ENCODE results near the gene CD81. TPM values are rescaled to one million over a fixed set of nuclear protein-coding genes. Genes with fewer than 3 reads are reported as not detected.

Gene CD81
- total RNA-seq, 1 experiment from 2014 or later, result 237 TPM

DNA sequence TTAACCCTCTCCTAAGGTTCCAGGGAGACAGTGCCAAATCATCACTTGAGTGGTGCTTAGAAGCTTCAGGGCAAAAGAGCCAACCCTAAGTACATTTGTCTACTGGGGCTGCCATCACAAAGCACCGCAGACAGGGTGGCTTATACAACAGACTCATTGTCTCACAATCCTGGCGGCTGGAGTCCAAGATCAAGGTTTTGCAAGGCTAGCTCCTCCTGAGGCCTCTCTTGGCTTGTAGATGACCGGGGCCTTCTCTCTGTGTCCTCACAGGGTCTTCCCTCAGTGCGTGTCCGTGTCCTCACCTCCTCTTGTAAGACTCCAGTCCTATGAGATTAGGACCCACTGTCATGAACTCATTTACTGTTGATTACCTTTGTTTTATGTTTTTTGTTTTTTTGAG lies 34.1 kb upstream of the CD81 start (continued):
- TF ChIP-seq, protein P1, sequence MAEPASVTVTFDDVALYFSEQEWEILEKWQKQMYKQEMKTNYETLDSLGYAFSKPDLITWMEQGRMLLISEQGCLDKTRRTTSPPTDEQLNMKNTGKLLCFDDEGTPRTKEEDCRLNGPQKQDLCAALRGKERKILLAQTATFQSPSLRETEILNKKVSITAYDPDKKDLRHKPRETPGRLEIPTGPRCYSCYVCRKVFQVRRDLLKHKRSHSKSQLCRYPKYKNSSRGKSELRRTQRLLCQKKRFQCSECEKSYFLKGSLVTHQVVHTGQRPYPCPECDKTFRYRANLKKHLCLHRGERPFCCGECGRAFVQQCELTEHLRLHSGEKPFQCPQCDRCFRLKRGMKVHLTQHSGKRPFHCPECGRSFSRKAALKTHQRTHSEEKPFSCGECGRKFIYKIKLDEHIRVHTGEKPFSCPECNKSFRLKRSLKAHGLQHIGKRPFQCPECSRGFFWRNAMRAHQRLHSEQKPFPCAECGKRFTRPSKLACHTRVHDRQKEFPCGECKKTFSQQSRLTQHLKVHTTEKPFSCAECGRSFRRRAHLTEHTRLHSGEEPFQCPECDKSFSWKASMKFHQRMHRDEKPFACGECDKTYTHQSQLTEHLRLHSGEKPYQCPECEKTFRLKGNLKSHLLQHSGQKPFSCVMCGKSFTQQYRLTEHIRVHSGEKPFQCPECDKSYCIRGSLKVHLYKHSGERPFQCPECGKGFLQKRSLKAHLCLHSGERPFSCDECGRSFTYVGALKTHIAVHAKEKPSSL (CRISPR knock-in tag; conservative IDR thresholded peaks at IDR 0.05), result no peak
- no peak for TF ChIP-seq RORB (CRISPR knock-in tag; IDR thresholded peaks at IDR 0.05)
- TF ChIP-seq NFATC4 (CRISPR knock-in tag; IDR thresholded peaks at IDR 0.05), result no peak

DNA sequence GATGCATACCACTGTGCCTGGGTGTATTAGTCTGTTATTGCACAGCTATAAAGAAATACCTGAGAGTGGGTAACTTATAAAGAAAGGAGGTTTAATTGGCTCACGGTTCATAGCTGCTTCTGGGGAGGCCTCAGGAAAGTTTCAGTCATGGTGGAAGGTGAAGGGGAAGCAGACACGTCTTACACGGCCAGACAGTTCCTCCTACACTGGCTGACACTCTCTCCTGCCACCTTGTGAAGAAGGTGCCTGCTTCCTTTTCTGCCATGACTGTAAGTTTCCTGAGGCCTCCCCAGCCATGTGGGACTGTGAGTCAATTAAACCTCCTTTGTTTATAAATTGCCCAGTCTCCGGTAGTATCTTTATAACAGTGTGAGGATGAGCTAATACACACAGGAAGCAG lies 33.6 kb upstream of the CD81 start:
- H3K27ac Mint-ChIP-seq, result no peak overlapping the region
- peaks cover 6% of the 10 kb centered on the region for H3K36me3 Mint-ChIP-seq
- peaks cover 43% of the 10 kb centered on the region for H3K27me3 Mint-ChIP-seq (ENCODE audit: low read depth)
- TF ChIP-seq ZNF219 (CRISPR knock-in tag; IDR thresholded peaks at IDR 0.05; ENCODE audit: borderline replicate concordance) (no peak), SOX15 (CRISPR knock-in tag; IDR thresholded peaks at IDR 0.05) (no peak), SMAD4 (CRISPR knock-in tag; IDR thresholded peaks at IDR 0.05) (no peak), ZNF232 (CRISPR knock-in tag; IDR thresholded peaks at IDR 0.05) (no peak), SMAD3 (CRISPR knock-in tag; IDR thresholded peaks at IDR 0.05; ENCODE audit: borderline replicate concordance) (no peak), ZNF423 (CRISPR knock-in tag; IDR thresholded peaks at IDR 0.05) (no peak), NFATC4 (CRISPR knock-in tag; IDR thresholded peaks at IDR 0.05) (no peak), CREB1 (CRISPR knock-in tag; IDR thresholded peaks at IDR 0.05) (no peak), TEAD1 (CRISPR knock-in tag; IDR thresholded peaks at IDR 0.05) (no peak), ARID4B (CRISPR knock-in tag; IDR thresholded peaks at IDR 0.05; ENCODE audit: borderline replicate concordance) (no peak), NFE2L1 (CRISPR knock-in tag; IDR thresholded peaks at IDR 0.05) (no peak), EMX1 (CRISPR knock-in tag; IDR thresholded peaks at IDR 0.05) (no peak), ZNF396 (CRISPR knock-in tag; IDR thresholded peaks at IDR 0.05; ENCODE audit: borderline replicate concordance) (no peak), PRRX2 (CRISPR knock-in tag; IDR thresholded peaks at IDR 0.05) (no peak)
- TF ChIP-seq, protein P2, sequence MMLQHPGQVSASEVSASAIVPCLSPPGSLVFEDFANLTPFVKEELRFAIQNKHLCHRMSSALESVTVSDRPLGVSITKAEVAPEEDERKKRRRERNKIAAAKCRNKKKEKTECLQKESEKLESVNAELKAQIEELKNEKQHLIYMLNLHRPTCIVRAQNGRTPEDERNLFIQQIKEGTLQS (CRISPR knock-in tag; conservative IDR thresholded peaks at IDR 0.05), result no peak
- TF ChIP-seq, protein P3, sequence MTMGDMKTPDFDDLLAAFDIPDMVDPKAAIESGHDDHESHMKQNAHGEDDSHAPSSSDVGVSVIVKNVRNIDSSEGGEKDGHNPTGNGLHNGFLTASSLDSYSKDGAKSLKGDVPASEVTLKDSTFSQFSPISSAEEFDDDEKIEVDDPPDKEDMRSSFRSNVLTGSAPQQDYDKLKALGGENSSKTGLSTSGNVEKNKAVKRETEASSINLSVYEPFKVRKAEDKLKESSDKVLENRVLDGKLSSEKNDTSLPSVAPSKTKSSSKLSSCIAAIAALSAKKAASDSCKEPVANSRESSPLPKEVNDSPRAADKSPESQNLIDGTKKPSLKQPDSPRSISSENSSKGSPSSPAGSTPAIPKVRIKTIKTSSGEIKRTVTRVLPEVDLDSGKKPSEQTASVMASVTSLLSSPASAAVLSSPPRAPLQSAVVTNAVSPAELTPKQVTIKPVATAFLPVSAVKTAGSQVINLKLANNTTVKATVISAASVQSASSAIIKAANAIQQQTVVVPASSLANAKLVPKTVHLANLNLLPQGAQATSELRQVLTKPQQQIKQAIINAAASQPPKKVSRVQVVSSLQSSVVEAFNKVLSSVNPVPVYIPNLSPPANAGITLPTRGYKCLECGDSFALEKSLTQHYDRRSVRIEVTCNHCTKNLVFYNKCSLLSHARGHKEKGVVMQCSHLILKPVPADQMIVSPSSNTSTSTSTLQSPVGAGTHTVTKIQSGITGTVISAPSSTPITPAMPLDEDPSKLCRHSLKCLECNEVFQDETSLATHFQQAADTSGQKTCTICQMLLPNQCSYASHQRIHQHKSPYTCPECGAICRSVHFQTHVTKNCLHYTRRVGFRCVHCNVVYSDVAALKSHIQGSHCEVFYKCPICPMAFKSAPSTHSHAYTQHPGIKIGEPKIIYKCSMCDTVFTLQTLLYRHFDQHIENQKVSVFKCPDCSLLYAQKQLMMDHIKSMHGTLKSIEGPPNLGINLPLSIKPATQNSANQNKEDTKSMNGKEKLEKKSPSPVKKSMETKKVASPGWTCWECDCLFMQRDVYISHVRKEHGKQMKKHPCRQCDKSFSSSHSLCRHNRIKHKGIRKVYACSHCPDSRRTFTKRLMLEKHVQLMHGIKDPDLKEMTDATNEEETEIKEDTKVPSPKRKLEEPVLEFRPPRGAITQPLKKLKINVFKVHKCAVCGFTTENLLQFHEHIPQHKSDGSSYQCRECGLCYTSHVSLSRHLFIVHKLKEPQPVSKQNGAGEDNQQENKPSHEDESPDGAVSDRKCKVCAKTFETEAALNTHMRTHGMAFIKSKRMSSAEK (CRISPR knock-in tag; IDR thresholded peaks at IDR 0.05; ENCODE audit: borderline replicate concordance), result no peak
- TF ChIP-seq, protein P4, sequence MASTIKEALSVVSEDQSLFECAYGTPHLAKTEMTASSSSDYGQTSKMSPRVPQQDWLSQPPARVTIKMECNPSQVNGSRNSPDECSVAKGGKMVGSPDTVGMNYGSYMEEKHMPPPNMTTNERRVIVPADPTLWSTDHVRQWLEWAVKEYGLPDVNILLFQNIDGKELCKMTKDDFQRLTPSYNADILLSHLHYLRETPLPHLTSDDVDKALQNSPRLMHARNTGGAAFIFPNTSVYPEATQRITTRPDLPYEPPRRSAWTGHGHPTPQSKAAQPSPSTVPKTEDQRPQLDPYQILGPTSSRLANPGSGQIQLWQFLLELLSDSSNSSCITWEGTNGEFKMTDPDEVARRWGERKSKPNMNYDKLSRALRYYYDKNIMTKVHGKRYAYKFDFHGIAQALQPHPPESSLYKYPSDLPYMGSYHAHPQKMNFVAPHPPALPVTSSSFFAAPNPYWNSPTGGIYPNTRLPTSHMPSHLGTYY (CRISPR knock-in tag; IDR thresholded peaks at IDR 0.05), result no peak
- TF ChIP-seq, protein P5, sequence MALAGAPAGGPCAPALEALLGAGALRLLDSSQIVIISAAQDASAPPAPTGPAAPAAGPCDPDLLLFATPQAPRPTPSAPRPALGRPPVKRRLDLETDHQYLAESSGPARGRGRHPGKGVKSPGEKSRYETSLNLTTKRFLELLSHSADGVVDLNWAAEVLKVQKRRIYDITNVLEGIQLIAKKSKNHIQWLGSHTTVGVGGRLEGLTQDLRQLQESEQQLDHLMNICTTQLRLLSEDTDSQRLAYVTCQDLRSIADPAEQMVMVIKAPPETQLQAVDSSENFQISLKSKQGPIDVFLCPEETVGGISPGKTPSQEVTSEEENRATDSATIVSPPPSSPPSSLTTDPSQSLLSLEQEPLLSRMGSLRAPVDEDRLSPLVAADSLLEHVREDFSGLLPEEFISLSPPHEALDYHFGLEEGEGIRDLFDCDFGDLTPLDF (CRISPR knock-in tag; IDR thresholded peaks at IDR 0.05), result no peak
- TF ChIP-seq, protein P6, sequence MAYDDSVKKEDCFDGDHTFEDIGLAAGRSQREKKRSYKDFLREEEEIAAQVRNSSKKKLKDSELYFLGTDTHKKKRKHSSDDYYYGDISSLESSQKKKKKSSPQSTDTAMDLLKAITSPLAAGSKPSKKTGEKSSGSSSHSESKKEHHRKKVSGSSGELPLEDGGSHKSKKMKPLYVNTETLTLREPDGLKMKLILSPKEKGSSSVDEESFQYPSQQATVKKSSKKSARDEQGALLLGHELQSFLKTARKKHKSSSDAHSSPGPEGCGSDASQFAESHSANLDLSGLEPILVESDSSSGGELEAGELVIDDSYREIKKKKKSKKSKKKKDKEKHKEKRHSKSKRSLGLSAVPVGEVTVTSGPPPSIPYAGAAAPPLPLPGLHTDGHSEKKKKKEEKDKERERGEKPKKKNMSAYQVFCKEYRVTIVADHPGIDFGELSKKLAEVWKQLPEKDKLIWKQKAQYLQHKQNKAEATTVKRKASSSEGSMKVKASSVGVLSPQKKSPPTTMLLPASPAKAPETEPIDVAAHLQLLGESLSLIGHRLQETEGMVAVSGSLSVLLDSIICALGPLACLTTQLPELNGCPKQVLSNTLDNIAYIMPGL (CRISPR knock-in tag; IDR thresholded peaks at IDR 0.05), result no peak

More for the DNA sequence above, 33.6 kb upstream of the CD81 start:
- no peak overlapping the region for H3K4me3 Mint-ChIP-seq
- H3K9me3 Mint-ChIP-seq, result peaks cover 44% of the 10 kb centered on the region
- H3K4me1 Mint-ChIP-seq, result peaks cover 13% of the 10 kb centered on the region
- ChIA-PET CTCF (no interaction called here), POLR2A (no interaction called here)
- no peak for ATAC-seq
- DNase-seq (ENCODE audit: low spot score), result no peak

Measured in WTC11 (cell line).